T-helper 17 cell (primary cell): ENCODE measurements around the gene TRAPPC4. TPM values are rescaled to one million over a fixed set of nuclear protein-coding genes. Genes with fewer than 3 reads are reported as not detected.
"Not testable (repeated sequence)": the region's sequence is repeated elsewhere in the genome, so short reads cannot be mapped to it uniquely, and the experiment has no call there.

Source experiments
- ATAC-seq: fragments of 150-1000 bp; cut with Tn5 transposase; 2 replicates; pipeline ENCODE4 v1.10.0; 2021; ENCODE audit warnings: mild to moderate bottlenecking, moderate library complexity
- DNase-seq, 3 donors: peaks; one replicate each; pipeline versions ENCODE4 v3.0.0 to v3.0.0-alpha.2; 2020 to 2021
- H3K9me3 ChIP-seq: one replicate; pipeline ENCODE4 v1.7.0; 2013; ENCODE audit warnings: low read length, mild to moderate bottlenecking; ENCODE audit not compliant: control insufficient read depth, poor library complexity, severe bottlenecking
- H3K27ac Mint-ChIP-seq: one replicate; pipeline ENCODE4 v1.8.0; 2022; ENCODE audit warnings: mild to moderate bottlenecking, moderate library complexity, mixed read lengths
- H3K27me3 Mint-ChIP-seq: one replicate; pipeline ENCODE4 v1.8.0; 2022; ENCODE audit warnings: mixed read lengths
- H3K36me3 Mint-ChIP-seq: one replicate; pipeline ENCODE4 v1.8.0; 2022; ENCODE audit warnings: low read depth, mixed read lengths
- H3K4me1 Mint-ChIP-seq: one replicate; pipeline ENCODE4 v1.8.0; 2022; ENCODE audit warnings: mild to moderate bottlenecking, mixed read lengths
- H3K4me3 Mint-ChIP-seq: one replicate; pipeline ENCODE4 v1.8.0; 2022; ENCODE audit warnings: mild to moderate bottlenecking, moderate library complexity, mixed read lengths
- total RNA-seq, 4 donors: library from RNA in 2 of 4; stranded (reverse) in 2 of 4; gene quantifications; one replicate each; pipeline ENCODE4 v1.2.3 and lab custom pipeline; 2022 to 2026

The TRAPPC4 gene, protein sequence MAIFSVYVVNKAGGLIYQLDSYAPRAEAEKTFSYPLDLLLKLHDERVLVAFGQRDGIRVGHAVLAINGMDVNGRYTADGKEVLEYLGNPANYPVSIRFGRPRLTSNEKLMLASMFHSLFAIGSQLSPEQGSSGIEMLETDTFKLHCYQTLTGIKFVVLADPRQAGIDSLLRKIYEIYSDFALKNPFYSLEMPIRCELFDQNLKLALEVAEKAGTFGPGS
- total RNA-seq = 10 to 100 TPM; 62.4 to 69.5 TPM
- total RNA-seq (lab: John Stamatoyannopoulos, UW) = 42.7 to 49.8 reads per million in 2 donors

DNA sequence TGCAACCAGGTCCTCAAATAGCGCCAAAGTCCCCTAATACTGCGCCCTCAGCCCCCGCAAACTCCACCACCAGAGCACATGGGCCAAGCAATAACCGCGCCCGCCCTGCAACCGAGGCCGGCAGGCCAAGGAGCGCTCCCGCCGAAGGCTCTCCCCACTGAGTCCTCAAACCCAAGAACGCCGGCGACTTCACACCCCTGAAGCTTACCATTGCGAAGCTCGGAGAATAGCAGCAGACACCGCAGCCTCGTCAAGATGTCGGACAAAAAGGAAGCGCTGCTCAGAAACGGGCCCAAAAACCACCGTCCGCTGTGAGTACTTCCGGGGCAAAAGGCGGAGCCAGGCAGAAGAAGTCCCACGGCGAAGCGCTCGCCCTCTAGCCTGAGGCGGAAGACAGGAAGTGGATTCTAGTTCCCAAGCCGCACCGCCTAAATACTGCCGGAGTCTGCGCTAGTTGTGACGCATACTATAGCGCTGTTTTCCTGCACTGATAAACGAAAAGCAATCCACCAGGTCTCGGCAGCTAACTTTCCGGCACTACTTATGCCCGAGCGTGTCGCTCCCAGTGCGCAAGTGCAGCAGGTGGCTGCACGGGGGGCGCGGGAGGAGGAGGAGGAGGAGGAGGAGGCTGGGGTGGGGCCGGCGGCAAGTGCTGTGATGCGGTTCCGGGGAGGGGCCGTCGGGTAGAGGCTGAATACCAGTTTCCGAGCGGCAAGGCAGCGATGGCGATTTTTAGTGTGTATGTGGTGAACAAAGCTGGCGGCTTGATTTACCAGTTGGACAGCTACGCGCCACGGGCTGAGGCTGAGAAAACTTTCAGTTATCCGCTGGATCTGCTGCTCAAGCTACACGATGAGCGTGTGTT lies at the start of gene TRAPPC4, which contains the start of gene RPS25:
TSS of gene TRAPPC4 (plus strand) at position 693 of the 865 bp plus-strand sequence. CDS start at position 723, 30 bp downstream.
TSS of gene RPS25 (minus strand) at position 270 of the 865 bp plus-strand sequence. CDS start at position 211, 59 bp downstream.
- Mint-ChIP-seq H3K27me3 (no peaks in the 10 kb centered on the region), H3K4me3 (peak within 1 kb of the TSS; percentile 95), H3K4me1 (peaks cover 30% of the 10 kb centered on the region), H3K27ac (peak within 1 kb of the TSS; percentile 99), H3K36me3 (no peaks in the 10 kb centered on the region)
- no peaks in the 10 kb centered on the region for H3K9me3 ChIP-seq
- DNase-seq = peak; percentile 88 to 92 (median 91)
- ATAC-seq = peak; percentile 87

DNA sequence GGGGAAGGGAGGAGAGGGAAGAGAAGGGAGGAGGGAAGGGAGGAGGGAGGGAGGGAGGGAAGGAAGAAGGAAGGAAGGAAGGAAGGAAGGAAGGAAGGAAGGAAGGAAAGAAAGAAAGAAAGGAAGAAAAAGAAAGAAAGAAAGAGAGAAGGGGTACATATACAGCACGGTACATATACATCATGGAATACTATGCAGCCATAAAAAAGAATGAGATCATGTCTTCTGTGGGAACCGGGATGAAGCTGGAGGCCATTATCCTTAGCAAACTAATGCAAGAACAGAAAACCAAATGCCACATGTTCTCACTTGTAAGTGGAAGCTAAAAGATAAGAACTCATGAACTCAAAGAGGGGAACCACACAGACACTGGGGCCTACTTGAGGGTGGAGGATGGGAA lies 49.1 kb upstream of the TRAPPC4 start:
- not testable (repeated sequence) for ATAC-seq, H3K27ac Mint-ChIP-seq, H3K36me3 Mint-ChIP-seq, DNase-seq, H3K4me1 Mint-ChIP-seq, H3K4me3 Mint-ChIP-seq, H3K9me3 ChIP-seq
- peaks cover 18% of the 10 kb centered on the region for H3K27me3 Mint-ChIP-seq

DNA sequence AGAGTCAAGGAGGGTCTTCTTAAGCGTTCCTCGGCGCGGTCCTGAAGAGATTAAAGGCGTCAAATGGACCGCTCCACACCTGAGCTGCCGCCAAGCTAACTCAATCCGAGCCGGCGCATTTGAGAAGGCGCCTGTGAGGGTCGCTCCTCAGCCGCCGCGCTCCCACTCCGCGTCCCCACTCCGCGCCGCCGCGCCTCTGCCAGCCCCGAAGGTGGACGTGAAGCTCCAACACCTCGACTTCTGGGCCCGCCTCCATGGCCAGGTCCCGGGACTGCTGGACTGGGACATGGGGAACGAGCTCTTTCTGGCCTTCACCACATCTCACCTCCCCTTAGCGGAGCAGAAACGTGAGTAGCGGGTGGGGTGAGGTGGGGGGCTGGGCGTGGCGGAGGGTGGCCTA lies 46.9 kb upstream of the TRAPPC4 start, which contains the start of gene FOXR1:
TSS of gene FOXR1 (plus strand) at position 116 of the 400 bp plus-strand sequence. CDS start at position 287, 171 bp downstream.
- Mint-ChIP-seq H3K27ac (no peak within 1 kb of the TSS), H3K27me3 (peaks cover 34% of the 10 kb centered on the region), H3K4me3 (no peak within 1 kb of the TSS), H3K36me3 (peaks cover 8% of the 10 kb centered on the region), H3K4me1 (peaks cover 3% of the 10 kb centered on the region)
- no peak for ATAC-seq
- no peak for DNase-seq
- H3K9me3 ChIP-seq = no peaks in the 10 kb centered on the region

DNA sequence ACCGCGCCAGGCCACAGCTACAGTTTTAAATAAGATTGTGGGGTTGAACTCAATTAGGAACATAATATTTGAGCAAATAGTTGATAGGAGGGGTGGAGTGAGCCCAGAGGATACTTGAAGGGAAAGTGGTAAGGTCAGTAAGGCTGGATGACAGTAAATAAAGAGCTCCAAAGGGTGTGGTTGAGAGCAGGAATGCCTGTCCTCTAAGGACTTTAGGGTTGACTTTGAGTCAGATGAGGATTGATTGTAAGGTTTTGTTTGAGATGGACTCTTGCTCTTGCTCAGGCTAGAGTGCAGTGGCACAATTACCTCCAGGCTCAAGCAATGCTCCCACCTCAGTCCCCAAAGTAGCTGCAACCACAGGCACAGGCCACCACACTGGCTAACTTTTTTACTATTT lies 44.6 kb upstream of the TRAPPC4 start:
- no peaks in the 10 kb centered on the region for H3K9me3 ChIP-seq
- DNase-seq (no peak), ATAC-seq (no peak)
- H3K4me3 Mint-ChIP-seq = no peak overlapping the region
- peaks cover 45% of the 10 kb centered on the region for H3K27me3 Mint-ChIP-seq
- H3K4me1 Mint-ChIP-seq = peaks cover 3% of the 10 kb centered on the region
- H3K27ac Mint-ChIP-seq = no peak overlapping the region
- H3K36me3 Mint-ChIP-seq = peaks cover 8% of the 10 kb centered on the region

DNA sequence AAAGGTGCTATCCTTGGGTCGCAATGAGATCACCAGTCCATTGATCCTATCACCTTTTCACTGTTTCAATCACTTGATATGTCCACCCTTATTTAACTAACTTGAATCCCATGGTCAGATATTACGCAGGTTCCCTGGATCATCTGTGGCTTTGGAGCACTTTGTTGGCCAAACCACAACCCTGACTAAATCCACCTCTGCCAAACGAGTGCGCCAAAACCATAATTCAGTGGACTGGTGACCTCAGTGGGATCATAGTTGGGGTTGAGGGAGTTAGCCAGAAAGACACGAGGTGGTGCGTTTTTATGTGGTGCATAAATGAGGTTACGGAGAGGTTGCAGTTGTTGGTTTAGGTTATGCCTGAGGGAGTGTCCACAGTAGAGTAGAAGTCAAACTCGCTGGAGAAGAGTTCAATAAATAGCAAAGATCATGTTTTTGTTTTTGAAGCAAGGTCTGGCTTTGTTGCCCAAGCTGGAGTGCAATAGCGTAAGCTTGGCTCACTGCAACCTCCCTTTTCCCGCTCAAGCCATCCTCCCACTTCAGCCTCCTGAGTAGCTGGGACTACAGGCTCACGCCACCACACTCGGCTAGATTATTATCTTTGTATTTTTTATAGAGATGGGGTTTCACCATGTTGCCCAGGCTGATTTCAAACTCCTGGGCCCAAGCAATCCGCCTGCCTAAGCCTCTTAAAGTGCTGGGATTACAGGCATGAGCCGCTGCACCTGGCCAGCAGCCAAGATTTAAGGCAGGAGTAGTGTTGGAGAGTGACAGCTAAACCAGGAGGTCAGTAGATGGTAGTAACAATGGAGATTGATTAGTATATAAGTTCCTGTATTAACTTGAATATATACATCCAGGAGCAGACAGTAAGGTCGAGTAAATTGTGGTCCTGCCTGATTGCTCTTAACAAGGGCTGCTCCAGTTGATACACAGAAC lies 42.5 kb upstream of the TRAPPC4 start:
- H3K36me3 Mint-ChIP-seq = peaks cover 8% of the 10 kb centered on the region
- H3K4me3 Mint-ChIP-seq = no peak overlapping the region
- H3K4me1 Mint-ChIP-seq = peaks cover 3% of the 10 kb centered on the region
- no peaks in the 10 kb centered on the region for H3K9me3 ChIP-seq
- DNase-seq (no peak), ATAC-seq (no peak)
- no peak overlapping the region for H3K27ac Mint-ChIP-seq
- H3K27me3 Mint-ChIP-seq = peaks cover 36% of the 10 kb centered on the region

DNA sequence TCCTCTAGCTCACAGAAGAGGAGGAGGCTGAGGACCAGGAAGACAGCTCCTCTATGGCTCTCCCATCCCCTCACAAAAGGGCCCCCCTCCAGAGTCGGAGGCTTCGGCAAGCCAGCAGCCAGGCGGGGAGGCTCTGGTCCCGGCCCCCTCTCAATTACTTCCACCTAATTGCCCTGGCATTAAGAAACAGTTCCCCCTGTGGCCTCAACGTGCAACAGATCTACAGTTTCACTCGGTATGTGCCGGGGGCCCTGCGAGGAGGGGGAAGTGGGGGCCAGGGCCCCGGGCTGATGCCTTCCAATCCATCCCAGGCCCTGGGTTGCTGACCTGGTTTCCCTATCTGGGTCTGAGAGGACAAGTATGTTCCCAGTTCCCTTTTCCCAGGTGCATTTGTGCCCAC lies 39.1 kb upstream of the TRAPPC4 start:
- Mint-ChIP-seq H3K36me3 (peaks cover 5% of the 10 kb centered on the region), H3K4me1 (peaks cover 3% of the 10 kb centered on the region), H3K4me3 (no peak overlapping the region), H3K27me3 (peaks cover 28% of the 10 kb centered on the region), H3K27ac (no peak overlapping the region)
- H3K9me3 ChIP-seq = no peaks in the 10 kb centered on the region
- no peak for DNase-seq
- ATAC-seq = no peak

DNA sequence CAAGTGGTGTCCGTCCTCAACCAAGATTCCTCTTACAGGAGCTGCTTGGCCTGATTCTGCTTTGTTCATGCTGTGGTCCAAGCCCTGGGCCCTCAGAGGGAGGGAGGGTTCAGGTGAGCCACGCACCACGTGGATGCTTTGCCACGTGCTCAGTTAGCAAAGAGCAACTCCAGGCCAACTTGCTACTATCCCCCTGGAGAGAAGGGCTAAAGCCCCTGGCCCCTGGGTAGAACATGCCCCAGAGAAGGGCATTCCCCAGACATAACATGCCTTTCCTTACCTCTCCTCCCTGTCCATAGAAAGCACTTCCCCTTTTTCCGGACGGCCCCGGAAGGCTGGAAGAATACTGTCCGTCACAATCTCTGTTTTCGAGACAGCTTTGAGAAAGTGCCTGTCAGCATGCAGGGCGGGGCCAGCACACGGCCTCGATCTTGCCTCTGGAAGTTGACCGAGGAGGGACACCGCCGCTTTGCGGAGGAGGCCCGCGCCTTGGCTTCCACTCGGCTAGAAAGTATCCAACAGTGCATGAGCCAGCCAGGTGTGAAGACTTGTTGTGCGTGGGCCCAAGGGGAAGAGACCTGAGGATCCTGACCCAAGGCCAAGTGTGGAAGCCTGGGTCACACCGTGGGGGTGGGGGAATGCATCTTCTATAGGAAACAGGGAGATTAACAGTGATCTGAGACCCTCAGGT lies 38.2 kb upstream of the TRAPPC4 start:
- H3K27ac Mint-ChIP-seq = no peak overlapping the region
- H3K36me3 Mint-ChIP-seq = no peaks in the 10 kb centered on the region
- ATAC-seq = no peak
- H3K4me1 Mint-ChIP-seq = no peaks in the 10 kb centered on the region
- no peaks in the 10 kb centered on the region for H3K9me3 ChIP-seq
- no peak for DNase-seq
- H3K27me3 Mint-ChIP-seq = peaks cover 19% of the 10 kb centered on the region
- no peak overlapping the region for H3K4me3 Mint-ChIP-seq

DNA sequence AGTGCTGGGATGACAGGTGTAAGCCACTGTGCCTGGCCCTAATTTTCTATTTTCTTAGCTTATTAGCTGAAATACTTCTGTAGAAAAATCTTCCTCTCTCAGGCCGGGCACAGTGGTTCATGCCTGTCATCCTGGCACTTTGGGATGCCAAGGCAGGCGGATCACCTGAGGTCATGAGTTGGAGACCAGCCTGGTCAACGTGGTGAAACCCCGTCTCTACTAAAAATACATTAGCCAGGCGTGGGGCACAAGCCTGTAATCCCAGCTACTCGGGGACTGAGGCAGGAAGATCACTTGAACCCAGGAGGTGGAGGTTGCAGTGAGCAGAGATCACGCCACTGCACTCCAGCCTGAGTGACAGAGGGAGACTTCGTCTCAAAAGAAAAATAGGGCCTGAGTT lies 34.2 kb upstream of the TRAPPC4 start:
- not testable (repeated sequence) for H3K27me3 Mint-ChIP-seq, DNase-seq, H3K9me3 ChIP-seq, H3K27ac Mint-ChIP-seq, H3K4me3 Mint-ChIP-seq, H3K36me3 Mint-ChIP-seq, H3K4me1 Mint-ChIP-seq, ATAC-seq

DNA sequence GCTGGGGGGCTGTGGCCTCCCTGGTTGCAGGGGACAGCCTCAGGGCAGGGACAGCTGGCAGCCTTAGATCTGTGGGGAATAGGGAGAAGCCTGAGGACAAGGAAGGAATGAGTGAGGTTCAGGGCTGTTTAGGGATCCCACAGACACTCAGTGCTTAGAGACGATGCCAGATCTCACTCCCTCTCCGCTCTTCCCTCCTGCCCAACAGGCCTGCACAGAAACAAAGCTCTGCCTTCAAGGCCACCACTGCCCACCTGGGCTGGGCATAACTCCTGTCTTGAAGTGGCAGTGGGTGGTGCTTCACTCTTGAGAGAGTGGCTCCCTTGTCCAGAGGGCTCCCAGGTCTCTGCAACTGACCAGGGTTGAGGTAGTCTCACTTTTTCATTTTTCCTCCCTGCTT lies 33.7 kb upstream of the TRAPPC4 start:
- no peak overlapping the region for H3K4me3 Mint-ChIP-seq
- H3K27ac Mint-ChIP-seq = no peak overlapping the region
- H3K4me1 Mint-ChIP-seq = peaks cover 5% of the 10 kb centered on the region
- H3K9me3 ChIP-seq = no peaks in the 10 kb centered on the region
- DNase-seq (no peak), ATAC-seq (no peak)
- H3K27me3 Mint-ChIP-seq = no peaks in the 10 kb centered on the region
- H3K36me3 Mint-ChIP-seq = no peaks in the 10 kb centered on the region

DNA sequence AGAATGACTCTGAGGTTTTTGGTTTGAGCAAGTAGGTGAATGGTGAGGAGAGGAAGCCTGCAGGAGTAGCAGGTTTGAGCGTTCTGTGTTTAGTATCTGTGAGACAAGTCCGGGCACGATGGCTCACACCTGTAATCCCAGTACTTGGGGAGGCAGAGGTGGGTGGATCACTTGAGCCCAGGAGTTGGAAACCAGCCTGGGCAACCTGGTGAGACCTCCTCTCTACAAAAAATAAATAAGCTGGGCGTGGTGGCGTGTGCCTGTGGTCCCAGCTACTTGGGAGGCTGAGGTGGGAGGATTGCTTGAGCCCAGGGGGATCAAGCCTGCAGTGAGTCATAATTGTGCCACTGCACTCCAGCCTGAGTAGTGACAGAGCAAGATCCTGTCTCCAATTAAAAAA lies 30.3 kb upstream of the TRAPPC4 start:
- ATAC-seq (no peak), DNase-seq (no peak)
- Mint-ChIP-seq H3K27ac (no peak overlapping the region), H3K27me3 (no peaks in the 10 kb centered on the region), H3K4me1 (peaks cover 5% of the 10 kb centered on the region), H3K4me3 (no peak overlapping the region), H3K36me3 (no peaks in the 10 kb centered on the region)
- H3K9me3 ChIP-seq = no peaks in the 10 kb centered on the region

DNA sequence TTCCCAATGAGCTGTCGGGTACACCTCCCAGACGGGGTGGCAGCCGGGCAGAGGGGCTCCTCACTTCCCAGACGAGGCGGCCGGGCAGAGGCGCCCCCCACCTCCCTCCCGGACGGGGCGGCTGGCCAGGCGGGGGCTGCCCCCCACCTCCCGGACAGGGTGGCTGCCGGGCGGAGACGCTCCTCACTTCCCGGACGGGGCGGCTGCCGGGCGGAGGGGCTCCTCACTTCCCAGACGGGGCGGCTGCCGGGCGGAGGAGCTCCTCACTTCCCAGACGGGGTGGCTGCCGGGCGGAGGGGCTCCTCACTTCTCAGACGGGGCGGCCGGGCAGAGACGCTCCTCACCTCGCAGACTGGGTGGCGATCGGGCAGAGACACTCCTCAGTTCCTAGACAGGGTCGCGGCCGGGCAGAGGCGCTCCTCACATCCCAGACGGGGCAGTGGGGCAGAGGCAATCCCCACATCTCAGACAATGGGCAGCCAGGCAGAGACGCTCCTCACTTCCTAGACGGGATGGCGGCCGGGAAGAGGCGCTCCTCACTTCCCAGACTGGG lies 27.0 kb upstream of the TRAPPC4 start:
- H3K27ac Mint-ChIP-seq, DNase-seq, H3K27me3 Mint-ChIP-seq, H3K36me3 Mint-ChIP-seq, ATAC-seq, H3K9me3 ChIP-seq, H3K4me1 Mint-ChIP-seq, H3K4me3 Mint-ChIP-seq: not testable (repeated sequence)
